ACC112 (cell line): Measurements from ENCODE around the gene SCAPER.

Experiments used
- H2AFZ ChIP-seq: fragments of 200-600 bp; sonication (generic); one replicate; pipeline ENCODE4 v1.6.0; 2017; ENCODE audit warnings: antibody characterized with exemption, low read length; ENCODE audit not compliant: unreplicated experiment
- H3K27ac ChIP-seq: fragments of 200-600 bp; sonication (generic); 2 replicates; pipeline ENCODE4 v1.5.1; 2014; ENCODE audit warnings: low read depth, mild to moderate bottlenecking, antibody characterized with exemption, low read length, moderate library complexity
- H3K27me3 ChIP-seq: fragments of 200-600 bp; sonication (generic); 2 replicates; pipeline ENCODE4 v1.6.1; 2014; ENCODE audit warnings: mild to moderate bottlenecking, antibody characterized with exemption, low read length, moderate library complexity, mixed read lengths; ENCODE audit not compliant: insufficient read depth
- H3K36me3 ChIP-seq: fragments of 200-600 bp; sonication (generic); 2 replicates; pipeline ENCODE4 v1.6.1; 2016; ENCODE audit warnings: mild to moderate bottlenecking, antibody characterized with exemption, low read length, moderate library complexity, mixed read lengths; ENCODE audit not compliant: insufficient read depth
- H3K4me1 ChIP-seq: fragments of 200-600 bp; sonication (generic); one replicate; pipeline ENCODE4 v1.6.1; 2016; ENCODE audit warnings: low read length, mixed read lengths; ENCODE audit not compliant: insufficient read depth, unreplicated experiment, control insufficient read depth
- H3K4me3 ChIP-seq: fragments of 200-600 bp; sonication (generic); 2 replicates; pipeline ENCODE4 v1.5.1; 2014; ENCODE audit warnings: mild to moderate bottlenecking, low read depth, low read length
- H3K79me2 ChIP-seq: fragments of 200-600 bp; sonication (generic); one replicate; pipeline ENCODE4 v1.6.0; 2016; ENCODE audit warnings: low read length; ENCODE audit not compliant: control insufficient read depth, unreplicated experiment, insufficient read depth

The SCAPER gene

GRCh38 chr15:76468722-76469121, 436.4 kb downstream of the SCAPER start:
- Histone ChIP-seq H3K4me1 (no peaks in the 10 kb centered on the region), H3K79me2 (no peaks in the 10 kb centered on the region), H3K27ac (no peak overlapping the region), H3K36me3 (0 out of 2 replicates have a peak, but pooled peaks cover 5% of the 10 kb centered on the region), H3K4me3 (no peak overlapping the region), H3K27me3 (no peaks in the 10 kb centered on the region), H2AFZ (no peak overlapping the region)

GRCh38 chr15:76467136-76467535, 438.0 kb downstream of the SCAPER start:
- no peak overlapping the region for H3K4me3 ChIP-seq
- 0 out of 2 replicates have a peak, but pooled peaks cover 5% of the 10 kb centered on the region for H3K36me3 ChIP-seq
- no peaks in the 10 kb centered on the region for H3K27me3 ChIP-seq
- H3K27ac ChIP-seq: no peak overlapping the region
- no peaks in the 10 kb centered on the region for H3K79me2 ChIP-seq
- no peak overlapping the region for H2AFZ ChIP-seq
- no peaks in the 10 kb centered on the region for H3K4me1 ChIP-seq

- Histone ChIP-seq H3K27me3 (no peaks in the 10 kb centered on the region), H2AFZ (no peak overlapping the region), H3K36me3 (0 out of 2 replicates have a peak, but pooled peaks cover 5% of the 10 kb centered on the region), H3K27ac (no peak overlapping the region), H3K4me3 (no peak overlapping the region), H3K79me2 (no peaks in the 10 kb centered on the region), H3K4me1 (no peaks in the 10 kb centered on the region)
Observed at GRCh38 chr15:76465728-76466127, 439.4 kb downstream of the SCAPER start.

- Histone ChIP-seq H3K4me1 (no peaks in the 10 kb centered on the region), H3K4me3 (no peak overlapping the region), H3K27ac (no peak overlapping the region), H3K79me2 (no peaks in the 10 kb centered on the region), H2AFZ (no peak overlapping the region), H3K36me3 (0 out of 2 replicates have a peak, but pooled peaks cover under 1% of the 10 kb centered on the region), H3K27me3 (no peaks in the 10 kb centered on the region)
Observed at GRCh38 chr15:76464247-76464646, 440.9 kb downstream of the SCAPER start.

GRCh38 chr15:76460871-76461270, 444.3 kb downstream of the SCAPER start:
- Histone ChIP-seq H3K79me2 (no peaks in the 10 kb centered on the region), H3K27me3 (no peaks in the 10 kb centered on the region), H2AFZ (no peak overlapping the region), H3K4me3 (no peak overlapping the region), H3K27ac (no peak overlapping the region), H3K36me3 (no peaks in the 10 kb centered on the region), H3K4me1 (no peaks in the 10 kb centered on the region)

GRCh38 chr15:76460347-76460746, 444.8 kb downstream of the SCAPER start:
- Histone ChIP-seq H2AFZ (no peak overlapping the region), H3K79me2 (no peaks in the 10 kb centered on the region)

GRCh38 chr15:76451540-76451939, 453.6 kb downstream of the SCAPER start:
- Histone ChIP-seq H3K4me3 (no peak overlapping the region), H2AFZ (no peak overlapping the region), H3K36me3 (no peaks in the 10 kb centered on the region), H3K27me3 (no peaks in the 10 kb centered on the region), H3K4me1 (no peaks in the 10 kb centered on the region), H3K79me2 (no peaks in the 10 kb centered on the region), H3K27ac (no peak overlapping the region)

More at GRCh38 chr15:76460347-76460746, 444.8 kb downstream of the SCAPER start:
- Histone ChIP-seq H3K36me3 (no peaks in the 10 kb centered on the region), H3K27ac (no peak overlapping the region), H3K4me3 (no peak overlapping the region), H3K4me1 (no peaks in the 10 kb centered on the region), H3K27me3 (no peaks in the 10 kb centered on the region)

GRCh38 chr15:76449455-76449854, 455.7 kb downstream of the SCAPER start:
- Histone ChIP-seq H3K4me1 (no peaks in the 10 kb centered on the region), H3K27ac (no peak overlapping the region), H3K79me2 (no peaks in the 10 kb centered on the region), H2AFZ (no peak overlapping the region), H3K27me3 (no peaks in the 10 kb centered on the region), H3K4me3 (no peak overlapping the region), H3K36me3 (no peaks in the 10 kb centered on the region)

- no peak overlapping the region for H3K27ac ChIP-seq
- H3K27me3 ChIP-seq: no peaks in the 10 kb centered on the region
- no peak overlapping the region for H2AFZ ChIP-seq
- no peak overlapping the region for H3K4me3 ChIP-seq
- no peaks in the 10 kb centered on the region for H3K79me2 ChIP-seq
- no peaks in the 10 kb centered on the region for H3K4me1 ChIP-seq
- no peaks in the 10 kb centered on the region for H3K36me3 ChIP-seq
Observed at GRCh38 chr15:76448755-76449154, 456.4 kb downstream of the SCAPER start.

GRCh38 chr15:76447728-76448441, 457.3 kb downstream of the SCAPER start:
- H3K36me3 ChIP-seq: no peaks in the 10 kb centered on the region
- H3K79me2 ChIP-seq: no peaks in the 10 kb centered on the region
- H3K27me3 ChIP-seq: no peaks in the 10 kb centered on the region
- no peaks in the 10 kb centered on the region for H3K4me1 ChIP-seq
- no peak overlapping the region for H3K4me3 ChIP-seq
- no peak overlapping the region for H3K27ac ChIP-seq
- no peak overlapping the region for H2AFZ ChIP-seq

- no peaks in the 10 kb centered on the region for H3K27me3 ChIP-seq
- no peak overlapping the region for H2AFZ ChIP-seq
- no peak overlapping the region for H3K4me3 ChIP-seq
- H3K4me1 ChIP-seq: no peaks in the 10 kb centered on the region
- H3K27ac ChIP-seq: no peak overlapping the region
- no peaks in the 10 kb centered on the region for H3K36me3 ChIP-seq
- H3K79me2 ChIP-seq: no peaks in the 10 kb centered on the region
Observed at GRCh38 chr15:76440441-76440840, 464.7 kb downstream of the SCAPER start.
